Mammary epithelial cell (primary cell): ENCODE data around the gene UMODL1.

ENCODE experiments used
- CTCF ChIP-seq, 2 donors: IDR thresholded peaks in 1 of 2; conservative IDR thresholded peaks in 1 of 2; 2 replicates each; pipeline ENCODE4 v1.5.1; 2011 to 2012; ENCODE audit warnings: inconsistent platforms in 2 of 2, low read length in 2 of 2, mild to moderate bottlenecking in 2 of 2, control low read depth in 1 of 2, low read depth in 1 of 2; ENCODE audit not compliant: insufficient read depth in 1 of 2; ENCODE audit errors: extremely low read depth in 1 of 2
- EZH2 ChIP-seq: IDR thresholded peaks from 2 replicates; pipeline ENCODE4 v1.6.1; 2012; ENCODE audit warnings: low read length, inconsistent platforms, borderline replicate concordance

GRCh38 chr21:42047821-42048613 lies 23.1 kb upstream of the UMODL1 start:
- TF ChIP-seq CTCF (conservative IDR thresholded peaks at IDR 0.05 in 1 of 2, IDR thresholded peaks at IDR 0.05 in 1 of 2; ENCODE audit: extremely low read depth in 1 of 2, insufficient read depth in 1 of 2, low read depth in 1 of 2, low read length in 2 of 2) (no peak), EZH2 (no peak)
